ELF-1 (cell line): ENCODE results near the gene FGFRL1.
"Not testable (repeated sequence)": the region's sequence is repeated elsewhere in the genome, so short reads cannot be mapped to it uniquely, and the experiment has no call there.

ENCODE experiments used
- DNase-seq: peaks from one replicate; pipeline ENCODE4 v3.0.0-alpha.2; 2016; ENCODE audit warnings: low read depth, low spot score

FGFRL1 gene

GRCh38 chr4:973431-974397 is 37.7 kb upstream of the FGFRL1 start, which contains the start of gene DGKQ:
DGKQ (minus strand) TSS chr4:973569; CDS start chr4:973482, 87 bp downstream.
- DNase-seq, result no peak

DNA sequence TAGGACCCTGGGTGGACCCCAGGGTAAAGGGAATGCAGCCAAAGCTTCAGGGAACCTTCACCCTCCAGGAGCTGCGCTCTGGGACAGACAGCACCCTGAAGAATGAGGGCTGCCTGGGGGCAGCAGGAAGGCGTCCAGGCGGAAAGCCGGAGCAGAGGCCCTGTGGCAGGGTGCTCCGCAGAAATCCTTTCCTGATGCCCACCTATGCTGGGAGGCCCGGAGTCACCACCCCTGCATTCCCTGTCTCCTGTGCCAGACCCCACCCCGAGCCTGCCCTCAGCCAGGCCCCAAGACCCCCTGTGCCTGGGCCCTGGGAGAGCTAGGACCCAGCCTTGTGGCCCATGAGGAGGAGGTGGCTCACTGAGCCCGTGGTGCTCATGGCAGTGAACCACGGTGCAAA is 36.8 kb upstream of the FGFRL1 start:
- no peak for DNase-seq

GRCh38 chr4:976016-976415 is 35.4 kb upstream of the FGFRL1 start:
- DNase-seq, result not testable (repeated sequence)

GRCh38 chr4:978957-979701 is 32.3 kb upstream of the FGFRL1 start:
- no peak for DNase-seq

- no peak for DNase-seq
Observed at GRCh38 chr4:982291-982690, 29.1 kb upstream of the FGFRL1 start.

DNA sequence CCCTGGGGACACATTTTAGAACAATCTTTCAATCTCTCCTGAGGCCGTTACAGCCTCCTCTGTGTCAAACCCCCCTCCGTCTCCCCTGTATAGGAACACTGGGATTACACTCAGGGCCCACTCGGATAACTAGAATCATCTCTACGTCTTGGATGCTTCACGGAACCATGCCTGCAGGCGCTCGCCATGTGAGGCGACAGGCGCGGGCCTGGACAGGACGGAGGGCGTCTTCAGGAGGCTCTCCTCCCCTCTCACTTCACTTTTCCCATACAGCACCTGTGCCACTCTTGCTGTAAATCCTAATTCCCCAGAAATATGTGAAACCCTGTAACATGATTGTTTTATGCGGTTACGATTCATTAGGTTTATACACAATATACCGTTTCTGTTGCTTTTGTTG is 28.6 kb upstream of the FGFRL1 start:
- DNase-seq, result no peak

DNA sequence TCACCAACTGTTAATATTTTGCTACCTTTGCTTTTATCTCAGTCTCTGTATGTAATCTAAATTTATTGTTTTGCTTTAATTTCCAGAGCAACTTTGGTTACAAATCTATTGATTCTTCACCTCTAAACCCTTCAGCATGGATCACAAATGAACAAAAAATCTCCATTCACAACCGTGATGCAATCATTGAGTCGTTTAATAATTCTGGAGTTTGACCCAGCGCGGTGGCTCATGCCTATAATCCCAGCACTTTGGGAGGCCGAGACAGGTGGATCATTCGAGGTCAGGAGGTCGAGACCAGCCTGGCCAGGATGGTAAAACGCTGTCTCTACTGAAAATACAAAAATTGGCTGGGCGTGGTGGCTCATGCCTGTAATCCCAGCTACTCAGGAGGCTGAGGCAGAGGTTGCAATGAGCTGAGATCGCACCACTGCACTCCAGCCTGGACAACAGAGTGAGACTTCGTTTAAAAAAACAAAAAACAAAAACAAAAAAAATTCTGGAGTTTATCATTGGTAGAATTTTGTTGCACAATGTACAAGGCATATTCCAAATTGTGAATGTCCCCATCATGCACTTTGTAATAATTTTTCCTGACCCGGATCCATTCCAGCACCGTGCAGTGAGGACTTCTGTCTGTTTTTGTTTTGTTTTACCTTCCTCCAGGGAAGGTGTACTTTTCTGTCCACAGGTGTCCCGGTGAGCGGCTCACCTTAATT is 26.9 kb upstream of the FGFRL1 start:
- no peak for DNase-seq

DNA sequence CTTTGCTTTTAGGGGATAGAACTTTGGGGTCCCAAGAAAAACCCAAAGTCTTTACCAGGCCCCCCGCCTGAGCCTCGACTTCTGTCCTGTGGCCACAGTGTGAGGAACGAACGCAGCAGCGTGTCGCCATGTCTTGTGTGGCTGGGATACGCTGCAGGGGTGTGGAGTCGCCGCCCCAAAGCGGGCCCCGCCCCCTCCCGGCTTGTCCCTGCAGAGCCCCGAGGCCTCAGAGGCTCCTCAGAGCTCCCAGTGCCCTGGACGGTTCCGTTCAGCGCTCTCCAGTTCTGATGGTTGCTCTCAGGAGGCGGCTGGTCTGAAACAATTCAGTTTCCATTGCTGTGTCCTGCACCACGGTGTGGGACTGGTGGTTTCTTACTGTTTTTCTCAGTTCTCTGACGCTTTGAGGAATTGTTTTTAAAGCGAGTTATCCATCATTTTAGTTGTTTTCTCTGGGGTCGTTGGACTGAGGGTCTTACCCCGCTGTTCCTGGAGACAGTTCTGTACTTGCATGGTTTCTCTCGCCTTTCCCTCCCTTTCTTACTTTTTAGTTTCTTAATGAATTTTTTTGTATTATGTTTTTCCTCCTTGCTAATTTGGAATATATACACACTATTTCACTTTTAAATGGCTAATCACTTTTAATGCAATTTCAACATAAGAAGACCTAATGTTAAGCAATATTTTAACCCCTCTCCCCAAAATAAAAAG is 26.1 kb upstream of the FGFRL1 start:
- DNase-seq, result peak; percentile 74

- DNase-seq, result no peak
Observed at GRCh38 chr4:986428-986878, 25.0 kb upstream of the FGFRL1 start.

GRCh38 chr4:986879-987623 is 24.4 kb upstream of the FGFRL1 start, which contains the start of gene IDUA:
IDUA (plus strand) TSS chr4:987044; CDS start chr4:987085, 41 bp downstream.
- DNase-seq, result peak; percentile 50

GRCh38 chr4:987624-988513 is 23.6 kb upstream of the FGFRL1 start:
- DNase-seq, result no peak

DNA sequence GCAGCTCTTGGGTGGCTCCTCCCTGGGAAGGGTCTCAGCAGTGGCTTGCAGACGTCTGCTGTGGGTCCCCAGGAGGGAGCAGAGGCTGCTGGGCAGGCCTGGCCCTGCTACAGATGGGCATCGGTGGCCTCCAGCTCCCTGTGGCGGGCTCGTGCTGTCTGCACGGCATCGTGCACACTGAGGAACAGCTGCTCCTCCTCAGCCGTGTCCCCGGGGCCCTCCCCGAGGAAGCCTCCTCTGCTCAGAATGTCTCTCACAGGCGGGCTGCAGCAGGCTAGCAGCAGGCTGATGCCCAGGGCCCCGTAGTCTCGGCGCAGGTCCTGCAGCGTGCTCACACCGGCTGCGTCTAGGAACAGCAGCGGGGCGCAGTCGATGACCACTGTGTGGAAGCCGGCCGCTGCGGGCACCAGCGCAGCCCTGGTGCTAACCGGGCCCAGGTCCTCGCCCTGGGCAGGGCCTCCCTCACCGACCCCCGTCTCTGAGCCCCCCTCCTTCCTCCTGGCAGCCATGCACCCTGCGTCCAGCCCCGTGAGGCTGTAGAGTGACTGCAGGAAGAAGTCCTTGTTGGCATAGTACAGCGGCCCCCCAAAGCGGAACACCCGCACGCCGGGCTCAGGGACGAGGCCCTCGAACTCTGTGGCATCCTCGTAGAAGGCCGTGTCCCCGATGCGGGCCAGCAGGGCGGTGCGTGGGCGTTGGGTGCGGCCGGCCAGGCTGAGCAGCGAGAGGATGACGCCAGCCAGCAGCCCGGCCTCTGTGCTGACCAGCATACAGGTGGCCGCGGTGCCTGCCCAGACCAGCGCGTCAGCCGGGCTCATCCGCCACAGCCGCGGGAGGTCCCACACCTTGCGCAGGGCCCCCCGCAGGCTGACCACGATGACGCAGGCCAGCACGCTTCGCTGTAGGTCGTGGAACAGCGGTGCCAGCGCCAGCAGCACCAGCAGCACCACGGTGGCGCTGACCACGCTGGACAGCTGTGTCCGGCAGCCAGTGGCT is 22.4 kb upstream of the FGFRL1 start:
- DNase-seq, result no peak

GRCh38 chr4:989722-990471 is 21.5 kb upstream of the FGFRL1 start:
- no peak for DNase-seq

DNA sequence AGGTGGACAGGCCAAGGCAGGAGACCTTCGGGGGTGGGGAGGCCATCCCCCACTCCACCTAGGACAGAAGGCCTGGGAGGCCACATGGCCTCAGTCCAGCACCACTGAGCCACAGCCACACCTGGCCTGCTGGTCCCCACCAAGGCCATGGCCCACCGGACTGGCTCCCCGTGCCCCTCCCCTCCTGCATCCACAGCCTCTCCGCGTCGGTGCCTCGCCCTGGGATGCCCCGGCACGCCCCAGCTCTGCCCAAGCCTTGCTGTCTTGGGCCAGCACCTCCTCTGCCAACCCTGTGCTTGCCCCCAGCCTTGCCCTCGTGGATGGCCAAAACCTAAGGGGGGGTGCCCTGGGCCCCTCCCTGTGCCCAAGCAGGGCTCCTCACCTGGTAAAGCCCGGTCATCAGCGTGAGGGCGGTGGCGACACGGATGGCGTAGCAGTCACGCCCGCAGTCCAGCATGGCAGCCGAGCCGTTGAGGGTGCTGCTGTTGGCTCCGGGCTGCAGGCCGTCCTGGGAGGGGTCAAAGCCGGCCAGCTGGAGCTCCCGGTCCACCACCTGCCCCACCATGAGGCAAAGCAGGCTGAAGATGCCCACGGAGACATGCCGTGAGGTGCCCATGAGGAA is 20.6 kb upstream of the FGFRL1 start:
- DNase-seq, result no peak

- no peak for DNase-seq
Observed at GRCh38 chr4:991451-992296, 19.8 kb upstream of the FGFRL1 start.
